GM19240 (cell line): ENCODE measurements around the gene ITK.
"Not testable (repeated sequence)": the region's sequence is repeated elsewhere in the genome, so short reads cannot be mapped to it uniquely, and the experiment has no call there.

Experiments
- DNase-seq: peaks from one replicate; pipeline ENCODE4 v3.0.0; 2011; ENCODE audit warnings: low spot score; ENCODE audit not compliant: insufficient read length

Gene ITK

DNA sequence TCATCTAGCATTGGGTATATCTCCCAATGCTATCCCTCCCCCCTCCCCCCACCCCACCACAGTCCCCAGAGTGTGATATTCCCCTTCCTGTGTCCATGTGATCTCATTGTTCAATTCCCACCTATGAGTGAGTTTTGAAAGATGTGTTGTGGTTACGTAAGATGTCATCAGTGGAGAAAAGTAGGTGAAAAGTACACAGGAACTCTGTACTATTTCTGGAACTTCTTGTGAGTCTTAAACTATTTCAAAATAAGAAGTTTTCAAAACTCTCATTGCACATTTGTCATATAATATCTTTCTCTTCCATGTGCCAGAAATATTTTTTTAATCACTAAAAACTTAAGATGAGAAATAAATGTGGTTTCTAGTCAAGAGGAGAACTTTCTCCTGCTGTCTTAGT is 30.0 kb downstream of the ITK start:
- DNase-seq: not testable (repeated sequence)

DNA sequence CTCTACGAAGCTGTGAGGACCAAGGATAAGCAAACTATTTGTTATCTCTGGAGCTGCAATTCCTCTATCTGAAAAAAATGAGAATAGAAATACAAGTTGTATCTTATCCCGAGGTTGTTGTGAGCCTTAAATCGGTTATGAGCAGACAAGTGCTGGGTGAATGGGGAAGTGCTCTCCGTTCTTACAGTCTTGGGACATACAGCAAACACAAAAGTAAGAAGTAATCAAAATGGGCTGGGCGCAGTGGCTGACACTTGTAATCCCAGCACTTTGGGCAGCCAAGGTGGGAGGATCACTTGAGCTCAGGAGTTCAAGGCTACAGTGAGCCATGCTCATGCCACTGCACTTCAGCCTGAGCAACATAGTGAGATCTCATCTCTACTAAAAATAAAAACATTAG is 31.7 kb downstream of the ITK start:
- DNase-seq: no peak

DNA sequence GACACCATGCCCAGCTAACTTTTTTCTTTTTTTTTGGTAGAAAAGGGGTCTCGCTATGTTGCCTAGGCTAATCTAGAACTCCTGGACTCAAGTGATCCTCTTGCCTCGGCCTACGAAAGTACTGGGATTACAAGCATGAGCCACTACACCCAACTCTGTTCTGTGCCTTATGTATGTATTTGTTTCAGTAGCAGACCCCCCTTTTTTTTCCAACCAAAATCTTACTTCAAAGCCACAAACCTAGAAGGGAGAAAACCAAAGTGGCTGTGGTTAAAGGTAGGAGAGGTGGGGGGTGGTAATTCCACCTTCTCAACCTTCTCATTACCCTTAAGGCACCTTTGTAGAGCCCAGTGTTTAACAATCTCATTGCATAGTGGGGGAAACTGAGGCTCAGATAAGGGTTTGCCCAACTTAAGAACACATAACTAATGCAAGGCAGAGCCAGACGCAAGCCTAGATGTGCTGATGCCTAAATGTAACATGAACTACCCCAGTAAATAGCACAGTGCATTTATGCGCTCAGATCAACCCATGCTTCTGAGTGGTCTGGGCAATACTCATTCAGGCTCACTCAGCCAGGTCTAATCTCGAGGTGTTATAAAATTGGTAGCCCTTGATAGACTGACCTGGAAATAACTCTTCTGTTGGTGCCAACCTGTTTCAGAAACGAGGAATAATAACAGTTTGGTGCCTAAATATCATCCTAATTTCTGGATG is 33.0 kb downstream of the ITK start:
- no peak for DNase-seq

DNA sequence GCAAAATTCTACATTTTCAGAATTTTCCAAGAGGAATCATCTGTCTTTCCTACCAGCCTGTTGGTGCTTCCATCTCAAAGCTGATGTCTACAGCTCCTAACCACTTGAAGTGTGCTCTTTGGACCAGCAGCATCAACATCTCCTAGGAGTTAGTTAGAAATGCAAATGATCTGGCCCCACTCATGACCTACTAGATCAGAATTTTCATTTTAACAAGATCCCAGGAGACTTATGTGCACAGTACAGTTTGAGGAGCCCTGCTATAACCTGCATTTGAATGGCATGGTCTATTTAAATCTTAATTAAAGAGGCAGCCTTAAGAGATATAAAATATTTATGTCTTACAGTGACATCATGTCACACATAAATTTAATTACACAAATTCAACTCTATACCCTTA is 33.8 kb downstream of the ITK start:
- no peak for DNase-seq

DNA sequence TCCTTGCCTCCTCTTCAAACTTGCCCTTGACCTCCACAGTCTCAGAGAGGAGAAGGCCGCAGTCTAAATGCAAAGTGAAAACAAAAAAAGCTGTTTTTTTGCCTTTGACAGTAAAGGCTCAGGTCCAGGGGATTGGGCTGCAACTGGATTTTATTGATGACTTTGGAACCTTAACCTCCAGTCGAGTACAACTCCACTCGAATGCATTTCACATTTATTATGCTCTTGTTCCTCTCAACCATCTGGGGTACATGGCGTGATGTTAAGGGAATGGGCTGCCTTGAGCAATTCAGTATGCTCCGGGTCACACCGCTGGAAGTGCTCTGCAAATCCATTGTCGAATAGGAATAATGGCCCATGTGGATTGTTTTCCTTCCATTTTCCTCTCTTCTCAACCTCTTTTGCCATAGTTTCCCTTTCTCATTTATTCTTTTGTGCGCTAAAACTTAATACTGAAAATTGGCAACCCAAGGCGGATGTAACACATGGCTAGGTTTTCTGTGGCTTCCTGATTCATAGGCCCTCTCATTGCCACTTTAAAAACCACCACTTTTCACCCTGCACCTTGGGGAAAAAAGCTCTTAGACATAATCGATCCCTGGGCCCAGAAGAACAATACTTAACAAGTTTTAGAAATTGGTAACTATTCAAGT is 34.3 kb downstream of the ITK start:
- DNase-seq: no peak

DNA sequence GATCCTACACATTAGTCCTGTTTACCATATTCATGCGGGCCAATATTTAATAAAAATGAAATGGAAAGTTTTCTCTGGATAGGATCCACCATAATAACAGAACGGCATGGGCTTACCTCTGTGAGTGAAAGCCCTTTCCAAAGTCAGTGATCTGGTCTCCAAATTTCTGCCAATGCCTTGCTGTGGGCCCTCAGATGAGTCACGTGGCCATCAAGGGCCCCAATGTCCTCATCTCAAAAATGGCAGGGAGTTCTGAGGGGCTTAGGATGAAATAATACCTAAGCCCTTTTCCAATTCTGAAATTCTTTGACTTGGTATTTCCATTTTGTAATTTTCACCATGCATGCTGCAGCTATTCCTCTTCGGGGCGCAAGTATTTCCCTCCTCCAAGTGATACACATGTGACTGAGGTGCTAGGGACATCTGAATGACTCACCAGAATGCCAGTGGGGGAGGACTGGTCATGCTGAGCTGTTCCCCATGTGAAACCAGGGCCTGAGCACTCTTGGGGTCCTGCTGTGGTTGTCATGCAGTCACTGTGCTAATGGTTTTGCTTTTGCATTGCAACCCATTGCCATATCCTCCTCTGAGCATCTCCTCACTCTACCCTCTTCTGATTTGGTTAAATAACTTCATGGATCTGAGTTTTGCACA is 35.0 kb downstream of the ITK start:
- DNase-seq: no peak

DNA sequence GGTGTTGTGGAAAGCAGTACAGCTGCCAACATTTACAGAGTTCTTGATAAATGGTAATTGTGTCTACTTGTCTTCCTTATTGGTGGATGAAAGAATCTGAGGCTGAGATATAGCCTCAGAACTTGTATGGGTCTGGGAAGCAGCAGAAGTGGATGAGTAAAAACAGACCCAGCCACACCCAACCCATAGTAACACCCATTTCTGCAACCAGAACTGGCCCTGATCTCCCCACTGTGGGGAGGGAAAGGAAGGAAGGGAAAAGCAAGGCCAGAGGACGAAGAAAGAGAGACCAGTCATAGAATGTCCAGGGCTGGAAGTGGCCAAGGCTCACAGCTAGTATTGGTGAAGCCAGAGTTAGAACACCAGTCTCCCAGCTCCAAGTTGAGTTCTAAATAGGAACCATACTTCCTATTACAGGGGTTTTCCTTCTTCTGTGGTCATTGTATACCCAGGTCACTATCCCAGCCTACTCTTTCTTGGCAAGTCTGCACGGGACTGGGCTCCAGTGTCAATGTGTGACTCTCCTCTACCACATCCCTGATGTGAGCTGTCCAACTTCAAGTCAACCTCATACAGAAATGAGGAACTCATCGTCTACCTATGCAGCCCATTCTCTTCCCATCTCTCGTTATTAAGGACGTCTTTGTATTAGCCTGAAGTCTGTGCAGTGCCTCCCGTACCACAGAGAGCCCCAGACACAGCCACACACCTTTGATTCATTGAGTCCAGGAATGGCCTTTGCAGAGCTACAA is 35.9 kb downstream of the ITK start:
- no peak for DNase-seq

DNA sequence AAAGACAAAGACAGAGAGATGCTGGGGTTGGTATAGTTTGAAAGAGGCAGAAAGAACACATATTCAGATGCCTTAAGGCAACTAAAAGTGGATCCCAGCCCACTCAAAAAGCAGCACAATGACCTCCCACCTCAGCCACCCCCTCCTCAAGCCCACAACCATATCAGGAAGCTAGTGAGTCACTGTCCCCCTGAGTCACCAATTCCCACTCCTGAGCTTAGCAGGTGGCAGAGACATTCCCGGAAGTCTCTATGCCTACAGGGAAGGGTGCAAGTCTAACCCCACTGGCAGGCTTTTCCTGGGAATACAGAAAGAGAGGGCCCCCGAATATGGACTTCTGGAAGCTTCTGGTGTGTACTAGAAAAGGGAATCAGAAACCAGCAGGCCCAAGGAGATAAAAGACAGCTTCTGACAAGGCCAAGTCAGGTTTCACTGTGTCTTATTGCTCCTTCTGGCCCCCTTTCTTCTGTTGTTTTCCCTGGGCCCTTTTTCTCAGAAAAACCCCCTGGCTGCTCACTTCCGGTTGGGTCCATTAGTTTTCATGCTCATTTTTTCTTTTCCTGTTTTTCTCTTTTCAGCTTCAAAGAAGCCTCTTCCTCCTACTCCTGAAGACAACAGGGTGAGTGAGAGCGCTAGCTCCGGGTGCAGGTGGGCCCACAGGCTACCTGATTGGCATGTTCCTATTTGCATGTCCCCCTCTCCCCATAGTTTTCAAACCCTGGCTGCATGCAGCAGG is 36.8 kb downstream of the ITK start:
- no peak for DNase-seq

DNA sequence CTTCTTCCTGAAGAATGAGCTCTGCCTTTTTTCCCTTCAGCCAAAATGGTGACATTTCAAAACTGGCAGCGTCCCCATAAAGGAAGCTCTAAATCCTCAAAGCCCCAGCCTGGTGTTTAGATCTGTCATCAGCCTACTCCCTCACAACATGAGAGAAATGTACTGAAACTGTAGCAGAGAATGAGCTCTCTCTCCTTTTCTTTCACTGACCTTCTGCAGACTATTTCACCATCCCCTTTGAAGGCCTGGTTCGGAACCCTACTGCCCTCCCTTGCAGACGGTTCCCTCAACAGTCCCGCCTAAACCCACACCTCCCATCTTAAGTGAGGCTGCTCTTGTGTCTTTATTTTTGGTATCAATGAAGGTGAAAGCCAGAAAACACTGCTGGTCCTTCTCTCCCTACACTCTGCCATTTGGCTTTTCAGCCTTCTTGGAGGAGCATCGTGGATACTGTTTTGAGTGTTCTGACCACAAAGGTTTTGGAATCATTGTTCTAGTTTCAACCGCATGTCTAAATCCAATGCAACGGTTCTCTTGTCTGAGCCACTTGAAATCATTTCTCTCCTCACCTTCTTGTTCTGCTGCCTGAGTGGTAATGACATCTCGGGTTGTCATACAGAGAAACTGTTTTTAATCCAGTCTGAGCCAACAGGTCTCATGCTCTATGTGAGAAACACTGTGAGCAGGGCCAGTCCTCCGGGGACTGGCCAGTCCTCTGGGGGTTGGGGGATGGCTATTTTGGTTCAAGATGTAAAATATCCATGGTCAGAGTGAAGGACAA is 39.0 kb downstream of the ITK start:
- DNase-seq: no peak

DNA sequence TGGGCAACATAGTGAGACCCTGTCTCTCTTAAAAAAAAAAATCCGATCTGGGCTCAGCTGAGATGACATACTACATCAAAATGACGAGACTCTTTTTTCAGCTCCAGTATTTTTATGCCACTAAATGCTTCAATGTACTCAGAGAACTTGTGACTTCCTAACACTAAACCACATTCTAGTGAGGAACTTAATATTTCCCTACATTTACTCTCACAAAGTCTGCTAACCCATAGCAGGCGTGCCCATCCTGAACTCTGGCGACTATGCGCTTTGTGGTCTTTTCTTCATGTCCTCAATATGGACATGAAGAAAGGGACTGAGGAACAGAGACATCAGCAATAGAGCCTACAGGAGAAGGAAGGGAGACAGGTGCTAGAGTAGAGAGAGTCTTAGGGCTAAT is 41.3 kb downstream of the ITK start:
- DNase-seq: no peak

DNA sequence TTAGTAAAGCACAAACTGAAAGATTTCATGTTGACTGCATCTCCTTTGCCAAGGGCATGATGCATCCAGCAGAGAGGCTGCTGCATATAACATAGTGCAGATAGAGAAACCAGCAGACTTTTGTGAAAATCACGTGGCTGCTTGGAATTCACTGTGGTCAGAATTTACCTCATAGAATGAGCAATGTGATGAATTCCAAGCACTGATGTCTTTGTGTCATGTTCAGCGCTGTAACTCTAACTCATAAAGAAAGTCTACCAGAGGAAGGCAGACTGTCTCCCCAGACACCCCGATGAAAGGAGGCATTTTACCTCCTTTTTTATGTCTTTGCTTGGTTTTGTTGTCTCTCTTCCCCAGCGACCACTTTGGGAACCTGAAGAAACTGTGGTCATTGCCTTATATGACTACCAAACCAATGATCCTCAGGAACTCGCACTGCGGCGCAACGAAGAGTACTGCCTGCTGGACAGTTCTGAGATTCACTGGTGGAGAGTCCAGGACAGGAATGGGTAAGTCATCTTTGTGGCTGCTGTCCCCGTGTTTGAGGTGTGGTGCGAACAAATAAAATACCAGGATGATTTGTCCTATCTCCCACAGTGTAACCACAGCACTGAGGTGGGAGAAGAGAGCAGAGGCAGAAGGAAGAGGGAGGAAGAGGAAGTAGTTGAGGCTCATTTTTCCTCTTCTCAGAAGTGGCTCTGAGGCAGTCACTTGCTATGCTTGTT is 42.0 kb downstream of the ITK start:
- no peak for DNase-seq

DNA sequence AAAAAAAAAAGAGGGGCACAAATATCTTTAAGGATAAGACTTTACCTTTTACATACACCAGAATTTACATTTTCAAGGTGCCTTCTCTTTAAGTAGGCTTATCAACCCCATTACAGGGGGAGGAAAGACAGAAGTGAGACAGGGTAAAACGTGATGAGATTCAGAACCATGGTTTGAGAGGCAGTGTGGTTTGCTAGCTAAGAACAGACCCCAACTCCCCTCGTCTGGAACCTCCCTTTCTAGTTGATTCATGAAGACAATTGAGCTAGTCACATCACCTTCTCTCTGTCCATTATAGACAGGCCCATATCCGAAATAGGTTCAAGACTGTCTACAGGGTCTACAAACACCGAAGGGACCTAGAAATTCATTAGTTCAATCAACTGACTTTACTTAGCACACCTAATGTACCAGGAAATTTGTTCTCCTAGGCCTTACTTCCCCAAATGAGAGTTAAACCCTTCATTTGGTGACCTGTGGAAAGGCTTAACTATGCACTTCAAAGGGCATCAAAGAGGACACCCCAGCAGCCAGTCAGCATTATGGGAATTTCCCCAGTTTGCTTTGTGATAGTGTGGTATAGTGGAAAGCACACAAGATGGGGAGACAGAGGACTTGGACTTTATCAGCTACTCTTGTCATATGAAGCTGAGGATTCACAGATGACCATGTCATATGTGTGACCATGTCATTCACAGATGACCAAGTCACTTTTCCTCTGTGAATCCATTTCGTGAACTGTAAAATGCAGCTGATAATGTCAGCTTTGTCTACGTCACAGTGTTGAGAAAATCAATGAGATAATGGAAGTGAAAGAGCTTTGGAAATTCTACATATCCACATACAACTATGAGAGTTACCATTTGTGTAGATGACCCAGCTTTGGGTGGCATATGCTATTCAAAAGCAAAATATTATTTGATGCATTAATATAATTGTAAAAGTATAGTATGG is 45.1 kb downstream of the ITK start:
- no peak for DNase-seq

DNA sequence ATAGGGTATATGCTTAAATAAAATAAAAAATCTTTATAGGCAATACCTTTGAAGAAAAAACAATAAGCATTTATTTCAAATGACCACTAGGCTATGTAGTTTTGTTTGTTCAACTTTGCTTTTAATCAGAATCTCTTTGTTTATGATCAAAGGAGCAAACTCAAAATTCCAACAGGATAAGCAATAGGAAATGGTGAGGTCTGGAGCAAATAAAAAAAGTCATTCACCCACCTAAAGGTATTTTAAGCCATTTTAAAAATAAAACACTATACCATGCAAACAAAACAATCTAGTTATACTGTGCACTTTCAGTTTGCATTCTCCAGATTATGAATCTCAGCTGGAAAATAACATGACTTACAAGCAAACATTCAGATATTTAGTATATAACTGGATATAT is 50.0 kb downstream of the ITK start:
- no peak for DNase-seq

DNA sequence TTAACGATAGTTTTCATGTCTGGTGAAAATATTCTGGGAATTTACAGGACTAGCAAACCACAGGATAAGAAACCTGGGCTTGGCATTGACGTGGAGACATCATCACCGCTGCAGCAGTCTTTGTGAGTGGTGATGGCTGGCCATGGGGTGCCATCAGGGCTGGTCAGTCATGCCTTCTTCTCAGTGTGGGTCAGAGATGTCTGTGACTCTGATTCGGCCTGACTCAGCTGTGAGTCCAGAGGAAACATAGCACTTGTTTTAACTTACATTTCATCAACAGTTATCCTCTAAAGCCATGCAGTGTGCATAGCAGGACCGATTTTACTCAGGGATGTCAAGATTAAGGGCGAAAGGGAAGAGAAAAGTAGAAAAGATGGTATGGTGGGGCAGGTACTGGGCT is 52.1 kb downstream of the ITK start:
- no peak for DNase-seq

DNA sequence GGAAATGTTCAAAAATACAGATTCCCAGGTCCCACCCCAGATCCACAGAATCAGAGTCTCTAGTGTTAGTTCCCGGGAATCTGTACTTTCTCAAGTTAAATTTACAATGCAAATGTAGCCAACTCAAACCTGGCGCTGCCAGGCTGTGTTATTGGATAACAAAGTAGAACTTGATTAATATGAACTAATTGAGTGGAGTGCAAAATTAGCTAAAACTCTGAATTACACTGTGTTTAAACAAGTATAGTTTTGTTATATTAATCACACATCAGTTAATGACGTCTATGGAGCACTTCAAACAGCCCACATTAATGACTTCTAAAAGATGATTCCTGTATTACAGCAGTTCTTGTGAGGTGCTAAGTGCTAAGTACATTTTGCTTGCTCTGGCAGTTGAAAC is 52.9 kb downstream of the ITK start:
- no peak for DNase-seq

DNA sequence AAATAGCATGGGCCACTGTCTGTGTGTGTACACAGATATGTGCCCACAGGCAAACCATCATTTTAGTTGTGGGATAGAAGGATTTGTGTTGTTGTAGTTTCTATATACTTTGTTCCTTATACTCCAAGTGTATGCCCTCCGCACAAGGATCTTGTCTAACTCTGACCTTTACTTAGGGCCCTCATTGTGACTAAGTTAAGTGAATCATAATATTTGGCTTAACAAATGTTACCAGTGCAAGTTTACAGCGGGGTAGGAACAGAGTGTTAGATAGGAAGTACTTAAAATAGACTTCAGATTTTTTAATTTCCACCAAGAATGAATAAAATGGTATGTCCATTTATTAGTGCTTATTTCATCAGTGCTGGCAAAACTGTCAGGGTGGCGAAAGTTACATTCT is 55.8 kb downstream of the ITK start:
- DNase-seq: no peak

DNA sequence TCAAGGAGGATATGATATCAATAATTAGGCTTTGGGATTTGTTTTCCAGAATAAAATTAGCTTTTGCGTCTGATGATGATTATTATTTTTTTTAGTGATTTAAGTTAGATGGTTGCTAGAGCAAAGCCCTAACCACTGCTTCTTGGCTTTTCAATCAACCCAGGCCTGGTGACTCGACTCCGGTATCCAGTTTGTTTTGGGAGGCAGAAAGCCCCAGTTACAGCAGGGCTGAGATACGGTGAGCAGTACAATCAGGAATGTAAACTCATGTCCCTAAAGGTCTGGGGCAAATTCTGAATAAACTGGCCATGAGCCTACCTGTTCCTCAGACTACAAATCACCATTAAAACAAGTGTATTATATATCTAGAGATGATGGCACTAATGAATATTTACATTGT is 60.8 kb downstream of the ITK start:
- DNase-seq: no peak

DNA sequence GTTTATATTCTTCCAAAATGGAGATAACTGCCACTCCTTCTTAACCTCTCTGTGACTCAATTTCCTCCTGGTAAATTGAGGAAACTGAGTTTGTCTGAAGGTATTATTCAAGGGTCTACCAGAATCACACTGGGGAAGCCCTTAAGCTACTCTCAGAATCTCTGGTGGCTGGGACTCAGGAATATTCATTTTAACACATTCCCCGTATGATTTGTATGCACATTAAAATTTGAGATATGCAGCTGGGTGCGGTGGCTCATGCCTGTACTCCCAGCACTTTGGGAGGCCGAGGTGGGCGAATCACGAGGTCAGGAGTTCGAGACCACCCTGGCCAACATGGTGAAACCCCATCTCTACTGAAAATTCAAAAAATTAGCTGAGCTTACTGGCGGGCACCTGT is 64.1 kb downstream of the ITK start:
- DNase-seq: not testable (repeated sequence)

DNA sequence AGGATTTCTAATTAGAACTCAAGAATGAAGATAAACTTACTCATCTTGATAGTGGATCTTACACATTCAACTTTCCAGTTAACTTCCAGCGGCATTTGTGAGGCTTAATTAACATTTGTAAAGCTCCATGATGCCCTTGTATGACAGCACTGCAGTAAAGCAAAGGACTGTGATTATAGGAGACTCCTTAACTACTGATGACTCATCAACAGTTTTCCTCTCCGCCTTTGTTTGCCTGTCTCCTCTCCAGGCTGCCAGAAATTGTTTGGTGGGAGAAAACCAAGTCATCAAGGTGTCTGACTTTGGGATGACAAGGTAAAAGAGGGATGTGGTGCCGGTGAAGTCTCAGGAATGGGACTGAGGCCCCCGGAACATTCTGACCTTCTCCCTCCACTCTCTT is 64.8 kb downstream of the ITK start:
- no peak for DNase-seq
